WERI-Rb-1 (cell line): ENCODE data around the gene RPL13A.

Experiments used
- DNase-seq: peaks from one replicate; pipeline ENCODE4 v3.0.0-alpha.2; 2020
- H3K27ac ChIP-seq: fragments of 250-450 bp; sonication (Bioruptor Pico); 2 replicates; pipeline ENCODE4 v1.5.1; 2020; ENCODE audit warnings: mild to moderate bottlenecking, moderate library complexity
- H3K27me3 ChIP-seq: fragments of 250-450 bp; sonication (Bioruptor Pico); 2 replicates; pipeline ENCODE4 v1.5.1; 2021; ENCODE audit warnings: mild to moderate bottlenecking, low read depth, moderate library complexity; ENCODE audit not compliant: insufficient read depth, severe bottlenecking
- H3K36me3 ChIP-seq: fragments of 250-450 bp; sonication (Bioruptor Pico); 2 replicates; pipeline ENCODE4 v1.5.1; 2020; ENCODE audit warnings: mild to moderate bottlenecking, moderate library complexity
- H3K4me3 ChIP-seq: 2 replicates; pipeline ENCODE4 v1.5.1; 2011; ENCODE audit warnings: low read depth, mild to moderate bottlenecking, control low read depth, low read length
- H3K9me3 ChIP-seq: fragments of 250-450 bp; sonication (Bioruptor Pico); 2 replicates; pipeline ENCODE4 v1.5.1; 2021; ENCODE audit warnings: mild to moderate bottlenecking, moderate library complexity; ENCODE audit not compliant: severe bottlenecking
- TF ChIP-seq, protein P1 (sequence below): IDR thresholded peaks from 2 replicates; pipeline ENCODE4 v1.5.1; 2011; ENCODE audit warnings: low read depth, mild to moderate bottlenecking, control low read depth, inconsistent platforms, low read length

The RPL13A gene

DNA sequence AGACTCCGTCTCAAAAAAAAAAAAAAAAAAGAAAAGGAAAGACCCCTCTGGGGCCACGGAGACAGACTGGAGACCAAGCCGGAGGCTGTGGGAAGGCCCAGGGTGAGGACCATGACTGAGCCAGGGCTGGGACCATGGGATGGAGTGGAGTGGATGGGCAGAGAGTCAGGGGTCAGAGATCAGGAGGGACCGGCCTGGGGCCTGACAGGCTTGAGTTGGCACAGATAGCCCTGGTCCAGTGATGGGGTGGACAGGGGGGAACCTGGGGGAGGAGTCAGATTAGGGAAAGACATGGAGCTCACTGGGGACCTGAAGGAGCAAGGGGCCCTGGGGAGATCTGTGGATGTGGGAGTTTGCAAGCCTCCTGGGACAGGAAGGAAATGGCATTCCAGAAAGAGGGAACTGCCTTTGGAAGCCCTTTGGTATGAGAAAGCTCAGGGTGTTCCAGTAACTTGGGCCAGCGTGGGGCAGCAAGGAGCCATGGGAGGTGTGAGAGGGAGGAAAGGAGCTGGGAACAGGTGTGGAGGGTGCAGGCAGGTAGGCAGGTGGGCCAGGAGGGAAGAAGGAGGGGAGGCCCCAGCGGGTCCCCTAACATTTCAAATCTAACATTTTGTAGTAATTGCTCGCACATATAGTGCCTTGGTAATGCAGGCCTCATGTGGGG, 6.3 kb upstream of the RPL13A start:
- TF ChIP-seq, protein P1, sequence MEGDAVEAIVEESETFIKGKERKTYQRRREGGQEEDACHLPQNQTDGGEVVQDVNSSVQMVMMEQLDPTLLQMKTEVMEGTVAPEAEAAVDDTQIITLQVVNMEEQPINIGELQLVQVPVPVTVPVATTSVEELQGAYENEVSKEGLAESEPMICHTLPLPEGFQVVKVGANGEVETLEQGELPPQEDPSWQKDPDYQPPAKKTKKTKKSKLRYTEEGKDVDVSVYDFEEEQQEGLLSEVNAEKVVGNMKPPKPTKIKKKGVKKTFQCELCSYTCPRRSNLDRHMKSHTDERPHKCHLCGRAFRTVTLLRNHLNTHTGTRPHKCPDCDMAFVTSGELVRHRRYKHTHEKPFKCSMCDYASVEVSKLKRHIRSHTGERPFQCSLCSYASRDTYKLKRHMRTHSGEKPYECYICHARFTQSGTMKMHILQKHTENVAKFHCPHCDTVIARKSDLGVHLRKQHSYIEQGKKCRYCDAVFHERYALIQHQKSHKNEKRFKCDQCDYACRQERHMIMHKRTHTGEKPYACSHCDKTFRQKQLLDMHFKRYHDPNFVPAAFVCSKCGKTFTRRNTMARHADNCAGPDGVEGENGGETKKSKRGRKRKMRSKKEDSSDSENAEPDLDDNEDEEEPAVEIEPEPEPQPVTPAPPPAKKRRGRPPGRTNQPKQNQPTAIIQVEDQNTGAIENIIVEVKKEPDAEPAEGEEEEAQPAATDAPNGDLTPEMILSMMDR: no peak

GRCh38 chr19:49486232-49486631, 1.2 kb upstream of the RPL13A start:
- no peak overlapping the region for H3K27ac ChIP-seq
- H3K27me3 ChIP-seq: no peaks in the 10 kb centered on the region
- TF ChIP-seq, protein P1: no peak
- no peak for DNase-seq
- H3K9me3 ChIP-seq: peaks cover 2% of the 10 kb centered on the region
- no peak overlapping the region for H3K4me3 ChIP-seq
- peaks cover 38% of the 10 kb centered on the region for H3K36me3 ChIP-seq

More for the DNA sequence above, 6.3 kb upstream of the RPL13A start:
- Histone ChIP-seq H3K4me3 (no peak overlapping the region), H3K27me3 (no peaks in the 10 kb centered on the region), H3K27ac (no peak overlapping the region), H3K36me3 (no peaks in the 10 kb centered on the region), H3K9me3 (no peaks in the 10 kb centered on the region)
- DNase-seq: no peak

GRCh38 chr19:49486710-49487276, 615 bp upstream of the RPL13A start:
- Histone ChIP-seq H3K9me3 (peaks cover 2% of the 10 kb centered on the region), H3K27ac (peak overlapping the region; percentile 65), H3K27me3 (no peaks in the 10 kb centered on the region), H3K36me3 (peaks cover 44% of the 10 kb centered on the region), H3K4me3 (no peak overlapping the region)
- no peak for DNase-seq
- TF ChIP-seq, protein P1: no peak

GRCh38 chr19:49488046-49488862, 846 bp downstream of the RPL13A start:
- no peaks in the 10 kb centered on the region for H3K27me3 ChIP-seq
- peaks cover 58% of the 10 kb centered on the region for H3K36me3 ChIP-seq
- DNase-seq: no peak
- H3K4me3 ChIP-seq: peak overlapping the region; percentile 100
- peaks cover 2% of the 10 kb centered on the region for H3K9me3 ChIP-seq
- H3K27ac ChIP-seq: peak overlapping the region; percentile 97
- TF ChIP-seq, protein P1: no peak

DNA sequence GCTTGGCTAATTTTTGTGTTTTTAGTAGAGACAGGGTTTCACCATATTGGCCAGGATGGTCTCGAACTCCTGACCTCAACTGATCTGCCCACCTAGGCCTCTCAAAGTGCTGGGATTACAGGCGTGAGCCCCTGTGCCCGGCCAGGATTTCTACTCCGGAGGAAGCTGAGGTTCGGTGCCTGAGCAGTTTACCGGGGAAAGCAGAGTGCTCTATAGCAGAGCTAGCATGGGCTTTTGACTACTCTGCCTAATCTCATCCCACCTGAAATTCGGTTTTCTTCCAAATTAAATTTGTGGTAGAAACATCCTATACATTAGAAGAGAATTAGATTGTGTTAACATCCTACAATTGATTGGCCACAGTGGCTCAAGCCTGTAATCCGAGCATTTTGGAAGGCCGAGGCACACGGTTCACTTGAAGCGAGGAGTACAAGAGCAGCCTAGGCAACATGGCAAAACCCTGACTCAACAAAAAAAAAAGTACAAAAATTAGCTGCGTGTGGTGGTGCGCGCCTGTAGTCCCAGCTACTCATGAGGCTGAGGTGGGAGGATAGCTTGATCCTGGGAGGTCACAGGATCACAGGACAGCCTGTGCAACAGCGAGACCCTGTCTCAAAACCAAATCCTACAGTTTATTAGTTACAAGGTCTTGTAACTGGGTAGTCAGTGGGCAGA, 1.6 kb downstream of the RPL13A start:
- no peak for DNase-seq

More for the DNA sequence above, 1.6 kb downstream of the RPL13A start:
- Histone ChIP-seq H3K4me3 (peak overlapping the region; percentile 100), H3K36me3 (peaks cover 61% of the 10 kb centered on the region), H3K27me3 (no peaks in the 10 kb centered on the region), H3K27ac (peak overlapping the region; percentile 97), H3K9me3 (peaks cover 2% of the 10 kb centered on the region)
- TF ChIP-seq, protein P1: no peak
